Measurements from ENCODE around the gene ETV3L.
"Not testable (repeated sequence)": the region's sequence is repeated elsewhere in the genome, so short reads cannot be mapped to it uniquely, and the experiment has no call there.

The ETV3L gene

DNA sequence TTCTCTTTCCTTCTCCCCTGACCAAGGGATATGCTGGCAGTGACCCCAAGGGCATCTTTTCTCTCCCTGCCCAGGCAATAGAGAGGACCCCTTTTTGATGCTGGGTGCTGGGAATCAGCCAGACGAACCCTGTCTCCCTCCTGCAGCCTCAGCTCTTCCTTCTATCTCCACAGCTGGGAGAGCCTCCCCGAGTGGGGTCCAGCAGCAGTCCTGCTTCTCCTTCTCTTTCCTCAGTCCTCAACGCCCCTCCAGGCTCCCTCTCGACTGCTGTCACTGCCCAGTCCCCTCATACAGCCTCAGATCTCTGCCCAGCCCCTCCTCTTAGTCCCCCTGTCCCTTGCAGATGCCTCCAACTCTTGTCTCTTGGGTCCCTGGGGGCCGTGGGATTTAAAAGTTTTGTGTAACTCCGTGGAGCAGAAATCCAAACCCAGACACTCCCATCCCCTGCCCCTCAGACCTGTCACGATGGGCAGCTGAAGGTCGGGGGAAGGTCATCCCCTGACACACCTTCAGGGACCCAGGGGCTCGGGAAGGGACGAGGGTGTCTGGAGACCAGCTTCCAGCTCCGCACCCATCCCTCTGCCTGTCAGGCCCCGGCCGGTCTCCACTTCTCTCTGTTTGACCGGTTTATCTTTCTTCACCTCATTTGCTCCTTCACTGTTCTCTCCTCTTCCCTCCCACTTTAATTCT is 5.8 kb upstream of the ETV3L start:
- no peak for TF ChIP-seq ZFX (IDR thresholded peaks at IDR 0.05)
- TF ChIP-seq, protein P1, sequence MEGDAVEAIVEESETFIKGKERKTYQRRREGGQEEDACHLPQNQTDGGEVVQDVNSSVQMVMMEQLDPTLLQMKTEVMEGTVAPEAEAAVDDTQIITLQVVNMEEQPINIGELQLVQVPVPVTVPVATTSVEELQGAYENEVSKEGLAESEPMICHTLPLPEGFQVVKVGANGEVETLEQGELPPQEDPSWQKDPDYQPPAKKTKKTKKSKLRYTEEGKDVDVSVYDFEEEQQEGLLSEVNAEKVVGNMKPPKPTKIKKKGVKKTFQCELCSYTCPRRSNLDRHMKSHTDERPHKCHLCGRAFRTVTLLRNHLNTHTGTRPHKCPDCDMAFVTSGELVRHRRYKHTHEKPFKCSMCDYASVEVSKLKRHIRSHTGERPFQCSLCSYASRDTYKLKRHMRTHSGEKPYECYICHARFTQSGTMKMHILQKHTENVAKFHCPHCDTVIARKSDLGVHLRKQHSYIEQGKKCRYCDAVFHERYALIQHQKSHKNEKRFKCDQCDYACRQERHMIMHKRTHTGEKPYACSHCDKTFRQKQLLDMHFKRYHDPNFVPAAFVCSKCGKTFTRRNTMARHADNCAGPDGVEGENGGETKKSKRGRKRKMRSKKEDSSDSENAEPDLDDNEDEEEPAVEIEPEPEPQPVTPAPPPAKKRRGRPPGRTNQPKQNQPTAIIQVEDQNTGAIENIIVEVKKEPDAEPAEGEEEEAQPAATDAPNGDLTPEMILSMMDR (conservative IDR thresholded peaks at IDR 0.05): no peak

DNA sequence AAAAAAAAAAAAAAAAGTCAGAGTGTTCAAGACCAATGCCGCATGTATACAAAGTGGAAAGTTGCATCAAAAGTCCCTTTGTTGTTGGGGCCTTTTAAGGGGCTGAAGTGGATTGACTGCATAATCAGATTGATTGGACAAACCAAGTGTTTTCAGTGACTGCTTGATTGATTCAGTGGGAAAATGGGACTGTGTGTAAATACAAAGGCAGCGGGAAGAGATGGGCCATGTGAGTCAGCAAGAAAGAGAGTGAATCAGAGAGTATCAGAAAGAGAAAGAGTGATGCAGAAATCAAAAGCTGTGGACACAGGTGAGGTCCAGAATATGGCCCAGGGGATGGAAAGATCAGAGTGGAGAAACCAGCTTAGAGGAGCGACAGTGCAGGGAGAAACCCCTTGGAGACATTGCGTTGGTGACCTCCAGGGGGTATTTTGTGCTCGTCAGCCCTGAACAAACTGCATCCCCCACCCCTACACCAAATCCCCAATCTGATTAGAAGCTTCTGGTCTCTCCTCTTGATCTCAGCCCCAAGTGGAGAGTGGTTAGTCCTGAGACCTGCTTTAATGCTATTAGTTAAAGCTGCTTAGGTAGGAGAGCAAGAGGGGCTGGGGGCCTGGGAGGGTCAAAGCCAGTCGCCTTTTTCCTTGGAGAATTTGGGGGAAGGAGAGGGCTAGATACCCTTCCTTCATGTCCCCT is 5.1 kb upstream of the ETV3L start:
- H3K27ac ChIP-seq: no peak overlapping the region
- no peak for TF ChIP-seq ZFX (IDR thresholded peaks at IDR 0.05)
- TF ChIP-seq, protein P1 (conservative IDR thresholded peaks at IDR 0.05): no peak

More for the DNA sequence above, 5.8 kb upstream of the ETV3L start:
- no peak overlapping the region for H3K27ac ChIP-seq

DNA sequence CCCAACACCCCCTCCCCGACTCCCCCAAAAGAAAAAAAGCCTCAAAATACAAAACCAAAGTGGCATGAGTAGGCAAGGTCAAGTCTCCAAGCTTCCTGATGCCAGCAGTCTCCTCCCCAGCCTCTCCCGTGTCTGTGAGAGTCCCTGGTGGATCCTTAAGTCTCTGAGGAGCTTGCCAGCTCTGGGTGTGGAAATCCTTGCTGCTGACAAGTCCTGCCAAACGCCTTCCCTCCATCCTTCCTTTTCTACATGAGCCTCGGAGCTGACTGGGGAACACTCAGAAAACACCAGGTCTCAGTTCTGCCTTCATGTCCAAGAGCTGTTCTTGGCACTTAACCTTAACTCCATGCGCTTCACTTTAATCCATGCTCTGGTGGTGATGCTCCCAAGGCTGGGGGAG is 3.7 kb upstream of the ETV3L start:
- no peak overlapping the region for H3K27ac ChIP-seq
- TF ChIP-seq ZFX (IDR thresholded peaks at IDR 0.05): no peak
- TF ChIP-seq, protein P1 (conservative IDR thresholded peaks at IDR 0.05): no peak

DNA sequence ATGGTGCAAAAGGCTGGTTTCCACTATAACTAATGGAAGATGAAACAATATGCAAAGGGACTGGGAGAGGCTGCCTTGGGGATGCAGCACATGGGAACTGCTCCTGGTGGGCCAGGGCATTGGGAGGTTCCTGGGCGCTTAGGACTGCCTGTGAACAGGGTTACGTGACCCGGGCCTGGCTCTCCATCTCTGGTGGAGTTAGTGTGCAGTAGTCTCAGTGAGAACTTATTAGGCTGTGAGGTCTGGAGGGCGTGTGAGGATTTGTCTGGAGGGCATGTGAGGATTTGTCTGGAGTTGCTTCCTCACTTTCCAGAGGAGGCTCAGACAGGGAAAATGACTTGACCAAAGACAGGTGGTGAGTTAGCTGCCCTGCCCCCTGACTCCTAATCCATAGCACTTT is 1.5 kb upstream of the ETV3L start:
- no peak for TF ChIP-seq ZFX (IDR thresholded peaks at IDR 0.05)
- TF ChIP-seq, protein P1 (conservative IDR thresholded peaks at IDR 0.05): no peak
- no peak overlapping the region for H3K27ac ChIP-seq

DNA sequence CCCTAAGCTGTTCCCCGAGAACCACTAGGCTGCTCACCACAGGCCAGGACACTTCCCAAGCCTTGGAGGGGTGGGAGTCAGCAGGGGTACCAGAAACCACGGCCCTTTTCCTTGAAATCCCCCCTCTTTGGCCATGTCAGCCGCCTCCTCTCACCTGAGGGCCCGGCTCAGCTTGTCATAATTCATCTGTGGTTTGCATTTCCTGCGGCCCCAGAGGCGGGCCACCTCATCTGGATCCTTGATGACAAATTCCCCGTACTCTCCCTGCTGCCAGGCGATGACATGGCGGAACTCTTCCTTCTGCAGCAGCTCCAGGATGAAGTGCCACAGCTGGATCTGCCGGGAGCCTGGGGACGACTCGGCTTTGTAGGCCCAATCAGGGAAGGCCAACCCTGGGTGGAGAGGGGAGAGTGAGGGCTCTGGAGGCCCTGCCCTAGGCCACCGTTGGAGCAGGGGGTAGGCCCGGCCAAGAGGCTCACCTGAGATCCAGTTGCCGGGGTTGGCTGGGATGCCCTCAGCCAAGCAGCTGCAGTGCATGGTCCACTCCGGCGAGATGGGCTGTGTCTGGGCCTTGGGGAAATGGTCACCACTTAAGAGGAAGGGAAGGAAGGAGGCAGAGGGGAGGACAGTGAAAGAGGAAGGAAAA is 498 bp downstream of the ETV3L start:
- not testable (repeated sequence) for H3K27ac ChIP-seq

DNA sequence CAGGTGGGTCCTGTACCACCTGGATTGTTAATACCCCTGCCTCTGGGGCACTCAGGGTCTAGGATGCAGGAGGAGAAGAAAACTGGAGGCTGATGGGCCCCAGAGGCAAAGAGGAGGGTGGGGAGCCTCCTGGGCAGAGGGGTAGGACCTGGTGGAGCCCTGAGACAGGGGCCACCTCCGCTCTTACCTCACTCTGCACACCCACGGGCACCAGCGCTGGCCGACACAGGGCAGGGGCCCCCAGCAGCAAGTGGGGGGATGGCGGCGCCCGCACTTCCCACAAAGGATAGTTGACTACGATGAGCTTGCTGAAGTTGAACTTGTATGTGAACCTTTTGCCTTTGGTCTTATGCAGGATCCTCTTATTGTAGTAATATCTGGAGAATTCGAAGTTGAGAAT is 1.1 kb downstream of the ETV3L start:
- no peak overlapping the region for H3K27ac ChIP-seq
- no peak for TF ChIP-seq ZFX (IDR thresholded peaks at IDR 0.05)
- TF ChIP-seq, protein P1 (conservative IDR thresholded peaks at IDR 0.05): no peak

DNA sequence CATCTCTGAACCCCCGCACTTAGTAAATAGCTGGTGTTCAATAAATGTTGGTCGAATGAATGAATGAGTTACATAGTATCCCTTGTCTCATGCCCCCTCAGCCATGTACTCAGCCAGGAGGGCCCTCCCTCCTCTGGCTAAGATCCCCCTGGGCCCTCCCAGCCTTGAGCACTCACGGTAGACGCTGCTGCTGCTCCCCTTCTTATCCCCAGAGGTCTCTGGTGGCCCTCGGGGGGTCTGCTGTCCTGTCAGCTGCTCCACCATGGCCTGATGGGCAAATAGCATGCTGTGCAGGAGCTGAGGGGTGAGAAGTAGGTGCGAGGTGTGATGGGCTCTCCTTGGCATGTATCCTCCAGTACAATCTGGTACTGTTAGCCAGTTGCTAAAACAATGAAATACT is 1.9 kb downstream of the ETV3L start:
- TF ChIP-seq ZFX (IDR thresholded peaks at IDR 0.05): no peak
- TF ChIP-seq, protein P1 (conservative IDR thresholded peaks at IDR 0.05): no peak
- no peak overlapping the region for H3K27ac ChIP-seq

Measured in C4-2B (cell line).